CD4-positive, alpha-beta T cell (primary cell): ENCODE results near the gene NPAS3. TPM values are rescaled to one million over a fixed set of nuclear protein-coding genes. Genes with fewer than 3 reads are reported as not detected.

Experiments
- ATAC-seq: fragments of 200-7000 bp; cut with Tn5 transposase; one replicate; pipeline ENCODE4 v1.10.0; 2022; ENCODE audit warnings: mild to moderate bottlenecking; ENCODE audit not compliant: poor library complexity
- CTCF ChIA-PET: fragments of 350-600 bp; sonication (Branson Sonifier 250); formaldehyde crosslinking; loops from one replicate; lab custom pipeline; 2021; ENCODE audit warnings: antibody characterized with exemption, inconsistent platforms; lab: Charles Lee
- POLR2A ChIA-PET: fragments of 350-600 bp; sonication (Branson Sonifier 250); formaldehyde crosslinking; loops from one replicate; lab custom pipeline; 2021; ENCODE audit warnings: antibody characterized with exemption, inconsistent platforms; lab: Charles Lee
- DNase-seq, 14 experiments: peaks; one replicate each; pipeline ENCODE4 v3.0.0-alpha.2; 2013 to 2020; ENCODE audit warnings: mixed read lengths in 2 of 14
- H3K27ac ChIP-seq, 2 donors: one replicate each; pipeline versions ENCODE4 v1.5.1 to v1.7.0; 2013; ENCODE audit warnings: low read length in 2 of 2, low read depth in 1 of 2, mild to moderate bottlenecking in 1 of 2
- H3K27me3 ChIP-seq, 2 experiments: 1 replicate in 1 of 2; 2 replicates in 1 of 2; pipeline versions ENCODE4 v1.6.1 to v1.7.0; 2013; ENCODE audit warnings: low read length in 2 of 2, control low read depth in 1 of 2, mild to moderate bottlenecking in 1 of 2, moderate library complexity in 1 of 2; ENCODE audit not compliant: insufficient read depth in 2 of 2, control insufficient read depth in 1 of 2
- H3K36me3 ChIP-seq: one replicate; pipeline ENCODE4 v1.6.1; 2013; ENCODE audit warnings: low read length, control low read depth; ENCODE audit not compliant: insufficient read depth
- H3K4me1 ChIP-seq: one replicate; pipeline ENCODE4 v1.6.1; 2013; ENCODE audit warnings: low read length, control low read depth; ENCODE audit not compliant: insufficient read depth
- H3K4me3 ChIP-seq: one replicate; pipeline ENCODE4 v1.5.1; 2013; ENCODE audit warnings: mild to moderate bottlenecking, low read length, moderate library complexity
- H3K9me3 ChIP-seq, 2 experiments: 1 replicate in 1 of 2; 2 replicates in 1 of 2; pipeline versions ENCODE4 v1.6.1 to v1.7.0; 2013; ENCODE audit warnings: low read length in 2 of 2, mild to moderate bottlenecking in 2 of 2, control low read depth in 1 of 2, moderate library complexity in 1 of 2; ENCODE audit not compliant: control insufficient read depth in 1 of 2, insufficient read depth in 1 of 2
- H3K27ac Mint-ChIP-seq: one replicate; pipeline ENCODE4 v1.8.0; 2020; ENCODE audit warnings: mixed read lengths
- H3K27me3 Mint-ChIP-seq: one replicate; pipeline ENCODE4 v1.8.0; 2021; ENCODE audit warnings: mixed read lengths
- H3K36me3 Mint-ChIP-seq: one replicate; pipeline ENCODE4 v1.8.0; 2021; ENCODE audit warnings: low read depth, mixed read lengths
- H3K4me1 Mint-ChIP-seq: one replicate; pipeline ENCODE4 v1.8.0; 2021; ENCODE audit warnings: low read depth, mixed read lengths
- H3K4me3 Mint-ChIP-seq: one replicate; pipeline ENCODE4 v1.8.0; 2020; ENCODE audit warnings: mild to moderate bottlenecking, mixed read lengths
- H3K9me3 Mint-ChIP-seq: one replicate; pipeline ENCODE4 v1.8.0; 2020; ENCODE audit warnings: mixed read lengths
- CTCF ChIP-seq: fragments of 200-600 bp; IDR thresholded peaks from one replicate; pipeline ENCODE4 v1.8.0; 2022; ENCODE audit warnings: antibody characterized with exemption, mild to moderate bottlenecking
- intact Hi-C, 2 experiments: fragments of 100-400 bp; cut with DNase I in 1 of 2; cut with micrococcal nuclease in 1 of 2; formaldehyde crosslinking; loops; one replicate each; pipeline versions ENCODE4 v1.15.1 to v1.9.0; 2023 to 2025; cut with DNase I, micrococcal nuclease
- total RNA-seq, 174 experiments: library from RNA in 2 of 174; stranded (reverse) in 2 of 174; gene quantifications; one replicate each; pipeline ENCODE4 v1.2.3 and lab custom pipeline; 2021 to 2026

NPAS3 gene
- total RNA-seq, 2 experiments from 2014 or later = not detected

GRCh38 chr14:33480887-33481184, 542.2 kb downstream of the NPAS3 start:
- H3K27ac Mint-ChIP-seq = no peak overlapping the region
- Histone ChIP-seq H3K27me3 (no peaks in the 10 kb centered on the region), H3K4me1 (no peaks in the 10 kb centered on the region), H3K36me3 (no peaks in the 10 kb centered on the region), H3K9me3 (no peaks in the 10 kb centered on the region), H3K4me3 (no peak overlapping the region), H3K27ac (no peak overlapping the region)
- H3K9me3 Mint-ChIP-seq = no peaks in the 10 kb centered on the region
- TF ChIP-seq CTCF = no peak
- intact Hi-C loops = no loop called here
- ChIA-PET POLR2A (no interaction called here), CTCF (no interaction called here)
- H3K4me3 Mint-ChIP-seq = no peak overlapping the region
- no peaks in the 10 kb centered on the region for H3K4me1 Mint-ChIP-seq
- peaks cover 28% of the 10 kb centered on the region for H3K27me3 Mint-ChIP-seq
- no peaks in the 10 kb centered on the region for H3K36me3 Mint-ChIP-seq
- no peak for DNase-seq
- ATAC-seq = no peak

GRCh38 chr14:33483110-33483509, 544.4 kb downstream of the NPAS3 start:
- Mint-ChIP-seq H3K27me3 (peaks cover 32% of the 10 kb centered on the region), H3K36me3 (no peaks in the 10 kb centered on the region), H3K9me3 (no peaks in the 10 kb centered on the region), H3K4me1 (no peaks in the 10 kb centered on the region), H3K4me3 (no peak overlapping the region), H3K27ac (no peak overlapping the region)
- no peak overlapping the region for H3K4me3 ChIP-seq
- no peaks in the 10 kb centered on the region for H3K9me3 ChIP-seq
- ATAC-seq (no peak), DNase-seq (no peak)
- POLR2A ChIA-PET = no interaction called here
- H3K36me3 ChIP-seq = no peaks in the 10 kb centered on the region
- H3K27me3 ChIP-seq = no peaks in the 10 kb centered on the region
- intact Hi-C loops = no loop called here
- H3K27ac ChIP-seq = no peak overlapping the region
- CTCF ChIA-PET = no interaction called here
- no peaks in the 10 kb centered on the region for H3K4me1 ChIP-seq
- no peak for TF ChIP-seq CTCF

DNA sequence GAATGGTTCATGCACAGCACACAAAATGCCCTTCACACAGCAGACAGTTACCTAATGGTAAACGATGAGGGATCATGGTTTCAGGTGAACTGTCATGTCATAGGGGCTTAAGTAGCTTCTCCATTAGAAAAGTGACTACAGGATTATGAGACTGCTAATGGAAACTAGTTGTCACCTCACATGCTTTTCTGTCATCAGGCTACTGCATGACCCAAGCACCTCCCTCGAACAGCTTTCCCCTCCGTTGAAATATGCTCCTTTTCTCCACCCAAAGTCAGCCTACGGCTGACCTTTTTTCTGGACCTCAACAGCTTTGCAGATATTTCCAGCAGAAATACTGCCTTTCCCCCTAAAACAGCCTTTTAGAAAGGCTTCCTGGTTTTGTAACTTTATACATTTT, 544.9 kb downstream of the NPAS3 start:
- DNase-seq (no peak), ATAC-seq (no peak)
- H3K4me1 ChIP-seq = no peaks in the 10 kb centered on the region
- Mint-ChIP-seq H3K4me1 (no peaks in the 10 kb centered on the region), H3K4me3 (no peak overlapping the region), H3K9me3 (no peaks in the 10 kb centered on the region), H3K27ac (no peak overlapping the region), H3K36me3 (no peaks in the 10 kb centered on the region), H3K27me3 (peaks cover 32% of the 10 kb centered on the region)
- no peak overlapping the region for H3K4me3 ChIP-seq
- no peaks in the 10 kb centered on the region for H3K27me3 ChIP-seq
- peaks cover 0 to 1% of the 10 kb centered on the region in 2 experiments for H3K9me3 ChIP-seq
- ChIA-PET POLR2A (no interaction called here), CTCF (no interaction called here)
- TF ChIP-seq CTCF = no peak
- intact Hi-C loops = no loop called here
- H3K36me3 ChIP-seq = no peaks in the 10 kb centered on the region
- H3K27ac ChIP-seq = no peak overlapping the region
